GM12864 (cell line): ENCODE data around the gene RXYLT1.

ENCODE experiments used
- DNase-seq: peaks from one replicate; pipeline ENCODE4 v3.0.0-alpha.2; 2011; ENCODE audit warnings: low read depth
- H3K4me3 ChIP-seq: 2 replicates; pipeline ENCODE4 v1.5.1; 2011; ENCODE audit warnings: mild to moderate bottlenecking, low read depth, low read length, control low read depth
- CTCF ChIP-seq: IDR thresholded peaks from 2 replicates; pipeline ENCODE4 v1.5.1; 2011; ENCODE audit warnings: low read depth, mild to moderate bottlenecking, moderate library complexity, low read length, control low read depth, inconsistent platforms; ENCODE audit errors: missing control alignments

Gene RXYLT1

GRCh38 chr12:63752841-63753240 is 26.9 kb upstream of the RXYLT1 start:
- H3K4me3 ChIP-seq, result no peak overlapping the region
- no peak for DNase-seq
- no peak for TF ChIP-seq CTCF

GRCh38 chr12:63753743-63754142 is 26.0 kb upstream of the RXYLT1 start:
- DNase-seq, result no peak
- no peak overlapping the region for H3K4me3 ChIP-seq
- no peak for TF ChIP-seq CTCF

GRCh38 chr12:63764481-63764880 is 15.2 kb upstream of the RXYLT1 start:
- TF ChIP-seq CTCF, result no peak
- DNase-seq, result no peak
- H3K4me3 ChIP-seq, result no peak overlapping the region

GRCh38 chr12:63766498-63766897 is 13.2 kb upstream of the RXYLT1 start:
- H3K4me3 ChIP-seq, result no peak overlapping the region
- DNase-seq, result no peak
- no peak for TF ChIP-seq CTCF

GRCh38 chr12:63770375-63770774 is 9.3 kb upstream of the RXYLT1 start:
- no peak overlapping the region for H3K4me3 ChIP-seq
- TF ChIP-seq CTCF, result no peak
- no peak for DNase-seq

GRCh38 chr12:63777340-63777739 is 2.4 kb upstream of the RXYLT1 start:
- DNase-seq, result no peak
- H3K4me3 ChIP-seq, result no peak overlapping the region
- no peak for TF ChIP-seq CTCF

- no peak overlapping the region for H3K4me3 ChIP-seq
- no peak for DNase-seq
- TF ChIP-seq CTCF, result no peak
Measured at GRCh38 chr12:63782466-63782865, 2.8 kb downstream of the RXYLT1 start.
